Fibroblast of upper back skin (primary cell): ENCODE data around the gene PPL.
"Not testable (repeated sequence)": the region's sequence is repeated elsewhere in the genome, so short reads cannot be mapped to it uniquely, and the experiment has no call there.

Source experiments
- DNase-seq: peaks from one replicate; pipeline ENCODE4 v3.0.0-alpha.2; 2013

PPL gene

DNA sequence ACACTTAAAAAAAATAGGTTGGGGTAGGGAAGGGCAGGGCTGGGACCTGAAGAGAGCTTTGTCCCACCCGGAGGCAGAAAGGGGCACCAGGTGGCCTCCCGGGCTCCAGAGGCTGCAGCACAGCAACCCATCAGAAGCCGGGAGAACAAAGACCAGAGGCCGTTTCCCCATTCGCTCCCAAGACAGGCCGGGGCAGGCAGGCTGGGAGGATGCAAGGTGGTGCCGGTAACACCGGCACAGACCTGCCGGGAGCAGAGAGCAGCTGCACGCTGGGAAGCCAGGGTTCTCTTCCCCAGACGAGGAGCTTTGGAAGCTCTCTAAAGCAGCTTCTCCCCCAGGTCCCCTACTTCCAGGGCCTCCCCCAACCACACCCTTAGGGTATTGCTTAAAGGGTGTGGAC is 5.6 kb downstream of the PPL start:
- DNase-seq: no peak

DNA sequence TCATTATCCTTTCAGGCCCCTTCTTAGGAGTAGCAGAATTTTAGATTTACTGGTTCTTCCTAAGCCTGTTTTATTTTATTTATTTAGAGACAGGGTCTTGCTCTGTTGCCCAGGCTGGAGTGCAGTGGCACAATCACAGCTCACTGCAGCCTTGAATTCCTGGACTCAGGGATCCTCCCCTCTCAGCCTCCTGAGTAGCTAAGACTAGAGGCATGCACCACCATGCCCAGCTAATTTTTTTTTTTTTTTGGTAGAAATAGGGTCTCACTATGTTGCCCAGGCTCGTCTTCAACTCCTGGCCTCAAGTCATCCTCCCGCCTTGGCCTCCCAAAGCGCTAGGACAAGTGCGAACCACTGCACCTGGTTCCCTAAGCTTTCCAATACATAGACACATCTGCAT is 7.3 kb downstream of the PPL start:
- not testable (repeated sequence) for DNase-seq

DNA sequence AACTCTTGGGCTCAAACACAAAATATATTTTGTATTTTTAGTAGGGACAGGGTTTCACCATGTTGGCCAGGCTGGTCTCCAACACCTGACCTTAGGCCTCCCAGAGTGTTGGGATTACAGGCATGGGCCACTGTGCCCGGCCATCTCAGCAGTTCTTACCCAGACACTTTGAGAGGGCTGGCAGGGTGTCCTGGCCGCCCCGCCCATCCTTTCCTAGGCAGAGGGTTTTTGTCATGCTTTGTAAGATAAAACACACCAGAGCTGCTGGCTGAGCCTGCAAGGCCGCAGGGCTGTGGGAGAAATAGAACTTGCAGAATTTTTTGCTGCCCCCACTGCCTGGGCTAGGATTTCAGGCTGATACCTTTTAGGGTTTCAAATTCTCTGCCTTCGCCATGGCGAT is 8.7 kb downstream of the PPL start:
- DNase-seq: no peak

DNA sequence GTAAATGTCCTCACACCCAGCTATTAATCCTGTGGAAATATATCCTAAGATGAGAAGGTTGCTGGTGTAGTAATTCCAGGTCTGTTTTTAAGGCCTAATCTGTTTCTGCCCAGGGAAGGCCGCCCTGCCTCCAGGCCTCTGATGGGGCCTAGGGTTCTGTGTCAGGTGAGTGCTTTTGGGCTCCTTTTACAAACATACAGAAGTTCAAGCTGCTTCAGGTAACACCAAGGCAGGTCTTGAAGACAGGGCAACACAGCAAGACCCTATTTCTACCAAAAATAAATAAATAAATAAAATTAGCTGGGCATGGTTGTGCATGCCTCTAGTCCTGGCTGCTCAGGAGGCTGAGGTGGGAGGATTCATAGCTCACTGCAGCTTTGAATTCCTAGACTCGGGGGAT is 9.3 kb downstream of the PPL start:
- no peak for DNase-seq

DNA sequence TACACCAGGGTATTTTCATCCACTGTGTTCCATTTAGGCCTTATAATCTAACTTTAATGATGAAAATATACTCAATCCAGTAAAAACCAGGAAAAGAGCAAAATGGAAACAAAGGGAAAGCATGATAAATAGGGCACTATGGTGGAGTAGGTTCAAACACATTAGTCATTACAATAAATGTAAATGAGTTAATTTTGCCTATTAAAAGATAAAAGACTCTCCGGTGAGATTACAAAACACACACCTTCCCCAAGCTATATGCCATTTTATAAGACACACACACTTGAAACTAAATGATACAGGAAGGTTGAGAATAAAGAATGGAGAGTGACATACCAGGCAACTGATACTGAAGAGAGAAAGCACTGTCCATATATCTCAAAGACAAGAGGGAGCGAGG is 10.0 kb downstream of the PPL start:
- no peak for DNase-seq

DNA sequence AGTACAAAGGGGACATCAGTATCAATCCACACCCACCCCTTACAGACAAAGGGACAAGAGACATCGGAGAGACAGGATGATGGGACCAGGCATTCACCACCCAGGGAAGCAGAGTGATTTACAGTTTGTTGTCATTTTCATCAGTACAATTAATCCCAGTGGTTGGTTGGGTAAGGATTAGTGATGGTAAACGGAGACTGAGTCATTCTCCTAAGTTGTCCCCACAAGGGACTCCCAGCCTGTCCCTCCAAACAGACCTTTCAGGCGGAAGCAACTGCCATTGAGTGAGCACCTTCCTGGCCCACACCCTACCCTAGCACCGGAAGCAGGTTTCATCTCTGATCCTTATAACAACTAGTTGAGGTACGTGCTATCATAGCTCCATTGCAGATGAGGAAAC is 11.2 kb downstream of the PPL start:
- DNase-seq: no peak

DNA sequence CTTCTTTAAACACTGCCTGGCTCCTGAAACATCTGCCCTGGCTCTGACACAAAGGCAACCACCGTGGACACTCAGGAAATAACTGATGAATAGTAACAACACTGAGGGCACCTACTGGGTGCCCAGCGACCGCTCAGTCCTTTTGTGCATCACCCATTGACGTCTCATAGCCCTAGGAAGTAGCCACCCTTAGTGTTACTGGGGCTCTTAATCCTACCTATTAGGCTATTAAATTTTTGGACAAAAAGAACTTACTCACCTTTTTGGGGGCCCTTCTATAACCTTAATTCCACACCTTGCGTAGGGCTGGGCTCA is 11.7 kb downstream of the PPL start:
- DNase-seq: no peak

DNA sequence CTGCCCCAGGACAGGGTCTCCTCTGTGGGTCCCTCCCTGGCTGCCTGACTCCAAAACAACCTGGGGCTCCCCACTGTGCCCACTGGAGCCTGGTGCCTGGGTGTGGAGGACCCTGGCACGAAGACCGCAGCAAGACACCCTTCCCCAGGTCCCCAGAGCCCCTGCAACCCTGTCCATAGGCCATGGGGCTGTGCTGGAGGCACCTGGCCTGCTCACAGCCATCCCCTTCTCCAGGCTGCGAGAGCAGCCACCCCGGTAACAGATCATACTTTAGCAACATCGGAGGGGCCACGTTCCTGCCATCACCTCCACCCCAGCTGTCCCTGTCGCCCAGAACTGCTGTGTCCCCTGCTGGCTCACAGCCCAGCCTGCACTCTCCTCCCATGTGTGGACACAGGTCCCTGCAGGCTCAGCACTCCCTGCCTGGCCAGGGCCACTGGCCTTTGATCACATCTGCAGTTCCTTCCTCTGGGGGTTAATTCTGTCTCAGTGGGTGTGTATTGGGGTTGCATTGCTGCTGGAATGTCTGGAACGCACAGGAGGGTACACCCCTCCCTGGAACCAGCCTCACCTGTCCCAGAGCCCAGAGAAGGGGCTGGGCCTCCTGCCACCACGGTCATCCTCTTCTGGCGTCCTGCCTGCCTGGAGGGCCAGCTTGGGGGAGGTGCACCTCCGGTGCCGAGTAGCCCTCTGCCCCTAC is 12.2 kb downstream of the PPL start:
- DNase-seq: no peak

DNA sequence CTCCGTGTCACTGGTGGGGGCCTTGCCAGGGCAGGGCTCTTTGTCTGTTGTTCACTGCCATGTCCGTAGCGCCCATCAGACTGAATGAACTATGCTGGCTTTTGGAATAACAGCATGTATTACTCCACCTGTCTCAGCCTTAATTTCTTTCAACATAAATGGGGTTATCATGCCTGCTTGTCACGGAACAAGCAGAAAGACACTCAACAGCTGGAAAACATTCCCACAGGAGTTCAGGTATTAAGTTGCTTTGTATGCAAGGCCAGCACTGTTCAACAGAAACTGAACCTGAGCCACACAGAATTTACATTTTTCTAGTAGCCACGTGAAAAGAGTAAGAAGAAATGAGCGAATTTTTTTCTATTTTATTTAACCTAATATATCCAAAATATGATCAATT is 13.1 kb downstream of the PPL start:
- DNase-seq: no peak

DNA sequence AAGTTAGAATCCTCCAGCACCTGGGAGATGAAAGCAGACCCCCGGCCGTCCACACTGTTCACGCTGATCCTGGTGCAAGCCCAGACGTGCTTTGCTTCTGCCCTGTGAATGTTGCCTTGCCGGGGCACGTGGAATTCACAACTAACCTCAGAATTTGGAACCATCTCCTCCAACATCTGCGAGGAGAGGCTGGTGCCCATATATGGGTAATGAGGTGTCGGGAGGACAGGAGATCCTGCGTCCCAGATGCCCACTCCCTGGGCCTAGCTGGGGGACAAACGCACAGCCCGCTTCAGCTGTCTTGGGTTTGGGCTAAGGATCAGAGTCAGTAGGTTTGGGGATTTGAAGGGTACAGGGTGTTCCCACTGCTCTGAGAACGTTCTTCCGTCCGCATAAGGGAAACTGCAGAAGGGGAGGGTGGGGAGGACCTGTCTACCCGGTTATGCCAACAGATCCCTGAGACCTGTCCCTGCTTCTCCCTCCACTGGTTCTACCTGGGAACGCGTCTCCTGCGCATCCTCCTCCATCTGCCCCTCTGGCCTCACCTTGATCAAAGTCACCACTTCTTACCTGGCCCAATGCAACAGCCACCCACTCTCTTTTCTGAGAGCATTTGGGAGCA is 14.1 kb downstream of the PPL start:
- DNase-seq: no peak

DNA sequence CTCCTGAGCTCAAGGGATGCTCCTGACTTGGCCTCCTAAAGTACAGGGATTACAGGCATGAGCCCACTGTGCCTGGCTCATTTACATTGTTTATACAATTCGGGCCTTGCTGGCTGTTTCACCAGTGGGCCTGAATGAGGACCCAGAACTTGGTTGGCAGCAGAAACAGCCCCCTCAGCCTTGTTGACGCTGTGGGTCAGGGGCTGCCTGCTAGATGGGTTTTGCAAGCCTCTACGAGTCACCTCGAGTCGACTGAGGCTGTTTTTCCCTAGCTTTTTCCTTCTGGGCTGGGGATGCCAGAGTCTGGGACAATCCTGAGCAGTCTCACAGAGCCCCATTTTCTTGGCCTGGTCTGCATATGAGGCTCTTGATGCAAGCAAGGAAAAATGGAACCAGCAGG is 16.1 kb downstream of the PPL start:
- no peak for DNase-seq

DNA sequence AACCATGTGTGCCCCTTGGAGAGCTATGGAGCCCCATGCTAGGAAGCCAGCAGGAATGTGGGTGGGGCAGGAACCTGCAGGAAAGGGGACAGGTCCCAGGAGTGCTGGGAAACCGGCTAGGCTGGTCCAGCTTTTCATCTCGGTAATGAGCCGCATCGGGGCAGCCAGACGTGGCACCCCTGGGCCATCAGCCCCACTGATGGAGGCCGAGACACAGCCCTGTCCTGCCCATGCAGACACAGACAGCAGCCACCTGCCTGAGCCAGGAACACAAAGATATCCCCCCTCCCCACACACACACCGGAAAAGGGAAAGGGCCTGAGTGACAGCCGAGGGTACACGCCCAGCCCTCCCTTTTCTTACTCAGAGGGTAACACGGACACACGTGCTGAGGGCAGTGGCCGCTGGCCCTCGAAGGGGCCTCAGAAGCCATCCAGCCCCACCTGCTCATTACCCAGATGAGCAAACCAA is 18.1 kb downstream of the PPL start:
- no peak for DNase-seq

DNA sequence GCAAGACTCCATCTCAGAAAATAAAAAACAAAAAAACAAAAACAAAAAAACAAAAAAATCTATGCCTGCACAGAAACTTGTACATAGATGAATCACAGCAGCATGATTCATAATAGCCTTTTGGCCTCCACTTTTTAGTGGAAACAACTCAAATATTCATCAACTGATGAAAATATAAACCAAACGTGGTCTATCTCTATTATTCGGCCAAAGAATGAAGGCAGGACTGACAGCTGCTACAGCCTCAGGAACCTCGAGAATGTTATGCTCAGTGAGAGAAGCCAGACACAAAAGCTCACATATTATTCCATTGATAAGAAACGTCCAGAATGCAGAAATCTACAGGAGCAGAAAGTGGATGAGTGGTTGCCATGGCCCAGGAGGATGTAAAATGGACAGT is 19.8 kb downstream of the PPL start:
- DNase-seq: peak; percentile 59

DNA sequence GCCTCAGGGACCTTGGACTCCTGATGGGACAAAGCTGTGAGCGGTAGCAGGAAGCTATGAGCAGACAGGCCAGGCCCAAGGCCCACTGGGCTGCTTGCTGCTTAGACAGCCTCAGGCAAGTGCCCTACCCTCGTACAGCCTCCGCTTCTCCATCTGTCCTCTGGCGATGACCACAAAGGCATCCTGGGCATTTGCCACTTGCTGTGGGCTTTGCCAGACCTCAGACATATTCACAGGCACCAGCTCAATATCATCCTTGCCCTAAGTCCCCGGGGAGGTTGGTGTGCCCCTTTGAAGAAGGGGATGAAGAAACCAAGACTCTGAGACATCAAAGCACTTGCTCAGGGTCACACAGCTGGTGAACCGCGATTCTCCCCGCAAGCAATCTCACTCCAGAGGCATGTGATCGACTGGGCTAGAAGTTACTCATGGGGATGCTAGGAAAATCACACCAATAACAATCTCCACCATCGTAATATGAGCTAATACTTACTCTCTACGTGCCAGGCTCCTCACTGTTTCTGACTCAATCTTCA is 21.7 kb downstream of the PPL start:
- peak; percentile 80 for DNase-seq

DNA sequence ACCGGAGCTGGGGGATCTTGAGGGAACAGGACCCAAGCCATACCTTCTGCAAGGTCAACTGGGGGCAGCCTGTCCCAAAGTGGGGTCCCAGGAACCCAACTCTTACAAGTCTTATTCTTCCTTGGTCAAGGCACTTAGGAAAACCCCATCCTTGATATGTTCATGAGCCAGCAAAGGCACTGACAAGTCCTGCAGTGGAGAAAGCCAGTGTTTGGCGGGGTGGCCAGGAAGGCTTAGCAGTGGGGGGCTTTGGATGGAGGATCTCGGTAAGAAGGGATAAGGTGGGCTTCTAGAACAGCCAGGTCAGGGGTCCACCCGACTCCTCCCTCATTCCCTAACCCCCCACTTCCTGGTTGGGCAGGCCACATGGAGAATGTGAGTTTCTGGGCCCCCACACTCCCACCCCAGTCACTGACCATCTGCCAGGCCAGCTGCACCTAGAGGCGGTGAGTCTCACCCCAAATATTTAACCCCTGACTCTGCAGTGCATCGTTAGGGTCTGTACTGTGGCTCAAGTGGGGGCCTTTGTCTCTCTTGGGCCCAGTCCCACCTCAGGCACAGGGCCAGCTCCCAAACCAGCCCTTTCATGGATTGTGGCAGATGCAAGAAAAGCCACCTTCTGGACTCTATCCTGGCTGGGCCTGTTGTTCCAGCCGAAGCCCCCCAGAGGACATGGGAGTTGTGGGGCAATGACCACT is 22.3 kb downstream of the PPL start:
- DNase-seq: no peak

DNA sequence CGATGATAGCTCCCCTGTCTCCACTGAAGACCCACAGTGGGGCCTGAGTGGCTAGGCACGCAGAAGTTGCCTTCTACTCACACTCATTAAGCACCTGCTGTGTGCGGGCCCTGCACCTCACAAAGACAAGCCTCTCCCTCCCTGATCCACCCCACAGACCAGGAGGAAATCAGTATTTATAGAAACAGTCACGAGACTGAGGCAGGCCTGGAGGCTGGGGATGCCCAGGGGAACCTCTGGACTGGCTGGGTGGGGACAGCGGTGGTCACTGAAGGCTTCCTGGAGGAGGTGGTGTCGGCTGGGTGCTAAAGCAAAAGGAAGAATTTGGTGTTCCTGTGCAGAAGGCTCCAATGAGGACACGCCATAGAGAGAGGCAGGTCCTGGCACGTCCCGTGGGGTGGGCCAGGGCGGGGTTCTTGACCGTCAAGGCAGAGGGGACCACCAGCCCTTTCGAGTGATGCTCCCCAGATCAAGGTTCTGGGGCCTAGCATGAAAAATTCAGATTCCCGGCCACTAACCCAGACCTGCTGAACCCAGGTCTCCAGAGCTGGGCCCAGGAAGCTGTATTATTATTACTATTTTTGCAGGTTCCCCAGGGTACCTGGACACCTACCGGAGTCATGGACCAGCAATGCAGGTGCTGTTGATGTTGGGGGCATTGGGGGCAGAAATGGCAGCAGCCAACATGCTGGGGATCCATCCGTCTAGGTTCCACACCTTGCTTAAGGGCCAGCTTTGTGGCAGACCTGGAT is 23.0 kb downstream of the PPL start:
- no peak for DNase-seq

DNA sequence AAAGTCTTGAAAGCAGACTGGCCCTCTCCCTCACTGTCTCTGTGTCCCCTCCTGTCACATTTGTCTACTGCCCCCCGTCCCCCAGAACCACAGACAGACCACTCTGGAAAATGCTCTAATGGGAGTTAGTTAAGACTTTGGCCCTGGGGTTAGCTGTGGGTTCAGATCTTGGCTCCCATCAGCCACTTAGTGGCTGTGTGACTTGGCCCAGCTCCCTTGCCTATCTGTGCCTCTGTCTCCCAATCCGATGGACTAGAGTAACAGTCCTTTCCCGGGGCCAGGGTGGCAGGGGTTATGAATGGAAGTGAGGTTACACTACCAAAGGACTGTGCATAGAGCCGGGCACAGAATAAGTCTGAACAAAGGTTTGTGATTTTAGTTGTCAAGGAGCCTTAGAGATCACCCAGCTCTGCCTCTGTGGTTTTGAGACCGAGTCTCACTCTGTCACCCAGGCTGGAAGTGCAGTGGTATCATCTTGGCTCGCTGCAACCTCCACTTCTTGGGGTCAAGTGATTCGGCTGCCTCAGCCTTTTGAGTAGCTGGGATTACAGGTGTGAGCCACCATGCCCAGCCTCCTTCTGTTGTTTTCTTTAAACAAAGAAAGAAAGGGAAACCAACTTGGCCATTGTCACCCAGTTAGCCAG is 23.7 kb downstream of the PPL start:
- no peak for DNase-seq

DNA sequence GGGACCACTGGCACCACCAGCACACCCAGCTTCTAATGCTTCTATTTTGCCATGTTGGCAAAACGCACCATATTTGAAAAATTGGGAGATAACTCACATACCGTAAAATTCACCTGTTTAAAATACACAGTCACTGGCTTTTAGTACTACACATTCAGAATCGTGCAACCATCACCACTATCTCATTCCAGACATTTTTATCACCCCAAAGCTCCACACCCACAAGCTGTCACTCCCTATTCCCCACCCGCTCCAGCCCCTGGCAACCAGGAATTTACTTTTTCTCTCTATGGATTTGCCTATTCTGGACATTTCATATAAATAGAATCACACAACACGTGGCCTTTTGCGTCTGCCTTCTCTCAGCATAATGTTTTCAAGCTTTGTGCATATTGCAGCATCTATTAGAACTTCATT is 25.0 kb downstream of the PPL start:
- peak; percentile 14 for DNase-seq

DNA sequence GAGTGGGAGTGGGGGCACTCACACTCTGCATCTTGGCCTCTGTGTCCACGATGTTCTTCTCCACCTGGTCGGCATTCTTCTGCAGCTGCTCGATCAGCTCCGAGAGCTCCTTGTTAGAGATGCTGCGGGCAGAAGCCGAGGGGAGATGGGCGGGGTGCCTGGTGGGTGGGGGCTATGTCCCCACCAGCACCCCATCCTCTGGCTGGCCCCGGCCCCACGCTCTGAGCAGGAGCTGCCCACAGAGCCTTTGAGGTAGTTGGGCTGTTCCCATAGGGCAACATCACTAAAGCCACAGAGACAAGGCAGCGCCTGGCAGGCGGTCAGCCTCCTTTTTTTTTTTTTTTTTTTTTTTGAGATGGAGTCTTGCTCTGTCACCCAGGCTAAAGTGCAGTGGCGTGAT is 26.1 kb downstream of the PPL start:
- no peak for DNase-seq

DNA sequence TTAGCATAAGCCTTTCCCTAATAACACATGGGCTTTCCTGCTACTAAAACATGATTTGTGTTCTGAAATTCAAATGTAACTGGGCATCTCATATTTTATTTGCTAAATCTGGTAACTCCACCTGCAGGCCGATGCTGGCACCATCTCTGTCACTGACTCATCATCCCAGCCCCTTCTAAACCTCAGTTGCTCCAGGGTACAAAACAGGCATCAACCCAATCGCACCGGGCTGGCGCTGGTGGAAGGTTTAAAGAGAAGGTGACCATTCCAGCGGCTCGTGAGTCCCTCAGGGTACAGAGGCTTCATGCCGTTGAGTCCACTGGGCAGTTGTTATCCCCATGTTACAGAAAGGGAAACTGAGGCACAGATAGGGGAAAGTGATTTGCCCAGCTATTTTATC is 27.1 kb downstream of the PPL start:
- DNase-seq: no peak

DNA sequence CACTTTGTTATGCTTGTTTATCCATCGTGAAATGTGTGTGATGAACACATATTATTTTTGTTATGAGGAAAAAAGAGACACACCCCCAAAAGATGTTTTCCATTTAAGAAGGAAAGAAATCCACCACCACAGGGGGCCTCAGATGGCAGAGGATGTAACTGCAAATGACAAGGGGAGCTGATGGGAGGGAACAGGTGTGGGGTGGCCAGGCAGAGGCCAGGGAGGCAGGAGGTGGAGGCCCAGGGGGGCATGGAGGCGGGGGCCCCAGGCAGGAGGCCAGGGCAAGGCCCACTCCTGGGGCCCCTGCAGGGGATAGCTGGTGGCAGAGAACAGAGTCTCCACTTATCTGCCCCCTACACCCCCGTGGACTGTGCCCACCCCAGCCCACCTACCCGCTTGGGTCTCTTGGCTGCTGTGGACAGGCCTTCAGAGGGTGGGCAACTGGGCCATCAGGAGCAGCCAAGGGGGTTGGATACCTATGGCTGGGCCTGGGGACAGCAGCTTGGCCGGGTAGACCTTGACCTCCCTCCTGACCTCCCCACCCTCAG is 28.0 kb downstream of the PPL start:
- DNase-seq: no peak

DNA sequence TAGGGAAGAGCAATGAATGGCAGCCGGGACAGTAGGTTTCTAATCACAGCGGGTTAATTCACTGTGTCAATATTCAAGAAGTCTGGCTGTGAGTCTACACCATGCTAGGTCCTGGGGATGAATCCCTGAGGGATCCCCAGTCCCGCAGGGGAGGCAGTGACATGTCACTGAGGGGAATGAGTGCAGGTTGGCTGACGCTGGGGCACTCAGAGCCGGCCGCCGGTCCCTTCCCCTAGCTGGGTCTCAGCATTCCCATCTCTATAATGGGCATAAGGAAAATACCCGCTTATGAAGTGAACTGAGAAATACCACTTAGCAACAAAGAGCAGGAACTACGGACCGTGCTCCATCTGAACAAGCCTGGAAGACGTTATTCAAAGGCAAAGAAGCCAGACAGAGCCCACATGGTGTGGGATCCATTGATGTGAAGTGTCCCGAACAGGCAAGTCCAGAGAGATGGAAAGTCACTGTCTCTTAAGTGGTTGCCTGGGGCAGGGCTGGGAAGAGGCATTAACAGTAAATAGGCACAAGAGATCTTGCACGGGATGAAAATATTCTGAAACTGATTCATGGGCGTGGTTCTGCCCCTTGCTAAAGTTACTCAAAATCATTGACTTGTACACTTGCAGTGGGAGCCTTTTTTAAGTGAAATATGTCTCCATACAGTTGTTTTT is 31.9 kb downstream of the PPL start:
- no peak for DNase-seq
